ENCODE measurements around the gene VILL. TPM values are rescaled to one million over a fixed set of nuclear protein-coding genes. Genes with fewer than 3 reads are reported as not detected.

Gene VILL
- total RNA-seq, 2 donors from 2014 or later, result 11.5 to 13.7 TPM

- TF ChIP-seq CTCF (IDR thresholded peaks at IDR 0.05), result peak; percentile 95
- Histone ChIP-seq H3K9me3 (no peaks in the 10 kb centered on the region), H3K27ac (no peak overlapping the region)
Measured at GRCh38 chr3:37996785-37997301, 6.3 kb downstream of the VILL start.

GRCh38 chr3:37997342-37997741, 6.8 kb downstream of the VILL start:
- DNase-seq (ENCODE audit: low spot score) (no peak), ATAC-seq (ENCODE audit: insufficient number of reproducible peaks, low FRiP score, low read depth) (no peak)
- no peaks in the 10 kb centered on the region for H3K27me3 ChIP-seq (replicated peaks; ENCODE audit: insufficient read depth)
- H3K36me3 ChIP-seq, result no peaks in the 10 kb centered on the region
- H3K27ac ChIP-seq, result no peak overlapping the region
- TF ChIP-seq CTCF (IDR thresholded peaks at IDR 0.05), result no peak
- H3K9me3 ChIP-seq, result no peaks in the 10 kb centered on the region
- peaks cover 11 to 25% of the 10 kb centered on the region in 2 donors for H3K4me1 ChIP-seq (ENCODE audit: control insufficient read depth in 1 of 2, low read depth in 2 of 2)
- H3K4me3 ChIP-seq, result no peak overlapping the region

More at GRCh38 chr3:37996785-37997301, 6.3 kb downstream of the VILL start:
- Histone ChIP-seq H3K36me3 (no peaks in the 10 kb centered on the region), H3K4me1 (ENCODE audit: control insufficient read depth in 1 of 2, low read depth in 2 of 2) (peaks cover 11 to 25% of the 10 kb centered on the region in 2 donors), H3K27me3 (replicated peaks; ENCODE audit: insufficient read depth) (no peaks in the 10 kb centered on the region), H3K4me3 (no peak overlapping the region)
- DNase-seq (ENCODE audit: low spot score), result no peak
- ATAC-seq (ENCODE audit: insufficient number of reproducible peaks, low FRiP score, low read depth), result no peak

- ATAC-seq (ENCODE audit: insufficient number of reproducible peaks, low FRiP score, low read depth) (no peak), DNase-seq (ENCODE audit: low spot score) (no peak)
- H3K4me1 ChIP-seq (ENCODE audit: control insufficient read depth in 1 of 2, low read depth in 2 of 2), result peaks cover 11 to 27% of the 10 kb centered on the region in 2 donors
- H3K36me3 ChIP-seq, result no peaks in the 10 kb centered on the region
- peak overlapping the region; percentile 81 for H3K4me3 ChIP-seq
- no peaks in the 10 kb centered on the region for H3K27me3 ChIP-seq (replicated peaks; ENCODE audit: insufficient read depth)
- H3K27ac ChIP-seq, result peak overlapping the region; percentile 83
- TF ChIP-seq CTCF (IDR thresholded peaks at IDR 0.05), result no peak
- H3K9me3 ChIP-seq, result no peaks in the 10 kb centered on the region
Measured at GRCh38 chr3:37997791-37998370, 7.3 kb downstream of the VILL start.

GRCh38 chr3:37999836-38000235, 9.2 kb downstream of the VILL start:
- no peaks in the 10 kb centered on the region for H3K27me3 ChIP-seq (replicated peaks; ENCODE audit: insufficient read depth)
- H3K4me1 ChIP-seq (ENCODE audit: control insufficient read depth in 1 of 2, low read depth in 2 of 2), result peaks cover 4 to 34% of the 10 kb centered on the region in 2 donors
- no peak for TF ChIP-seq CTCF (IDR thresholded peaks at IDR 0.05)
- no peak for ATAC-seq (ENCODE audit: insufficient number of reproducible peaks, low FRiP score, low read depth)
- no peaks in the 10 kb centered on the region for H3K9me3 ChIP-seq
- no peak overlapping the region for H3K4me3 ChIP-seq
- H3K36me3 ChIP-seq, result no peaks in the 10 kb centered on the region
- no peak overlapping the region for H3K27ac ChIP-seq
- no peak for DNase-seq (ENCODE audit: low spot score)

- no peak for TF ChIP-seq CTCF (IDR thresholded peaks at IDR 0.05)
- DNase-seq (ENCODE audit: low spot score) (no peak), ATAC-seq (ENCODE audit: insufficient number of reproducible peaks, low FRiP score, low read depth) (no peak)
- peaks cover 4 to 38% of the 10 kb centered on the region in 2 donors for H3K4me1 ChIP-seq (ENCODE audit: control insufficient read depth in 1 of 2, low read depth in 2 of 2)
- H3K36me3 ChIP-seq, result no peaks in the 10 kb centered on the region
- H3K27me3 ChIP-seq (replicated peaks; ENCODE audit: insufficient read depth), result no peaks in the 10 kb centered on the region
- no peaks in the 10 kb centered on the region for H3K9me3 ChIP-seq
- H3K27ac ChIP-seq, result no peak overlapping the region
- H3K4me3 ChIP-seq, result no peak overlapping the region
Measured at GRCh38 chr3:38000242-38000916, 9.8 kb downstream of the VILL start.
